ENCODE data around the gene KCTD14.
"Not testable (repeated sequence)": the region's sequence is repeated elsewhere in the genome, so short reads cannot be mapped to it uniquely, and the experiment has no call there.

Gene KCTD14

DNA sequence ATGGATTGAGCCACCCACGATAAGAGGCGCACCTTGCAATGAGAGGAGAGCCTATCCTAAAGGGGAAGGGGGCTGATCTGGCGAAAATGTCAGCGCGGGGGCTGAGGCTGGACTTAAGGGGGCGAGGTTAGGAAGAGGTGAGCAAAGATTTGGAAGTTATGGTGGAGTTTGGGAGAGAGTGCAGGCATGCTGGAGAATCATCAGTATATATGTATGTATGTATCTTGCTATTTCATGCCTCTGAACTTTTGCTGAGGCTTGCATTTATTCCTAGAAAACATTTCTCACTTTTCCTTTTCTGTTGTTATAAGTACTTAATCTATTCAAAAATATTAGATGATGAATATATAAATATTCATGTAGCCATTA, 23.4 kb upstream of the KCTD14 start:
- Histone ChIP-seq H3K9me3 (ENCODE audit: control insufficient read depth, low read length) (no peaks in the 10 kb centered on the region), H3K36me3 (ENCODE audit: control insufficient read depth, insufficient read depth, low read length) (no peaks in the 10 kb centered on the region), H3K4me1 (ENCODE audit: control insufficient read depth, insufficient read depth, low read length) (peaks cover 6% of the 10 kb centered on the region), H3K27ac (ENCODE audit: insufficient read depth, low read depth, low read length, poor library complexity, severe bottlenecking) (no peak overlapping the region), H3K27me3 (ENCODE audit: control insufficient read depth, insufficient read depth, low read length, poor library complexity, severe bottlenecking) (peaks cover 5% of the 10 kb centered on the region), H3K4me3 (ENCODE audit: insufficient read depth, low read depth, low read length) (no peak overlapping the region)
- WGBS, 2 experiments = 19 to 22% methylated on average over 6 of the region's 6 CpGs

DNA sequence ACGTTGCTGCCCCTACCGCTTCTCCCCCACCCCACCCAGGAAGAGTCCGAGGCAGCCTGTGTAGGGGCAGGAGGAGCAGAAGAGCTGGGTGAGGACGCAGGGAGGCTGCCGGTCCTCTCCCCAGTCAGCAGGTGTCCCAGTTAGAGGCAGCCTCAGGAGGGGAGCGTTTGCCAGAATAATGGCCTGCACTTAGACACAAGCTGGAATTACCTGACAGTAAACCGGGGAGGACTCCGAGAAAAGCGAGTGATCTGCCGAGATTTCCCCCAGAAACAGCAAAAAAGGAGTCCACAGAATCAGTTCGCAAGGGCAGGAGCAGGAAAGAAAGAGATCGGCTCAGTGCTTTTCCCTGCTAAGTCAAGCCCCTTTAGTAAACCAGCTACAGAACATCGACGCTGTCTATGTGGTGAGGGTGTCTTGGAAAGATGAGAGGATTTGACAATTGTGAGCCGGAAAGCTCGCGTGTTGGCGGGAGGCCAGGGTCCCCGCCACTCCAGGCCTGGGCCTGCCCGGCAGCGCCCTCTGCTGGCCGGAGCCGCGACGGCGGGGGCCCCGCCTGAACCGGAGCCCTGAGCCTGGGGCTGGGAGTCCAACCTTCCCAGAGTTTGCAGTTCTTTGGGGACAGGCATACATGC, 22.9 kb upstream of the KCTD14 start:
- H3K4me1 ChIP-seq (ENCODE audit: control insufficient read depth, insufficient read depth, low read length) = peaks cover 6% of the 10 kb centered on the region
- no peaks in the 10 kb centered on the region for H3K9me3 ChIP-seq (ENCODE audit: control insufficient read depth, low read length)
- no peaks in the 10 kb centered on the region for H3K36me3 ChIP-seq (ENCODE audit: control insufficient read depth, insufficient read depth, low read length)
- peaks cover 5% of the 10 kb centered on the region for H3K27me3 ChIP-seq (ENCODE audit: control insufficient read depth, insufficient read depth, low read length, poor library complexity, severe bottlenecking)
- peak overlapping the region; percentile 24 for H3K4me3 ChIP-seq (ENCODE audit: insufficient read depth, low read depth, low read length)
- 23% methylated on average over 28 of the region's 28 CpGs for WGBS, 2 experiments
- H3K27ac ChIP-seq (ENCODE audit: insufficient read depth, low read depth, low read length, poor library complexity, severe bottlenecking) = no peak overlapping the region

- H3K4me3 ChIP-seq (ENCODE audit: insufficient read depth, low read depth, low read length) = no peak overlapping the region
- no peaks in the 10 kb centered on the region for H3K9me3 ChIP-seq (ENCODE audit: control insufficient read depth, low read length)
- WGBS, 2 experiments = 95 to 96% methylated on average over 5 of the region's 5 CpGs
- H3K4me1 ChIP-seq (ENCODE audit: control insufficient read depth, insufficient read depth, low read length) = peaks cover 6% of the 10 kb centered on the region
- H3K36me3 ChIP-seq (ENCODE audit: control insufficient read depth, insufficient read depth, low read length) = no peaks in the 10 kb centered on the region
- H3K27me3 ChIP-seq (ENCODE audit: control insufficient read depth, insufficient read depth, low read length, poor library complexity, severe bottlenecking) = peaks cover 5% of the 10 kb centered on the region
- no peak overlapping the region for H3K27ac ChIP-seq (ENCODE audit: insufficient read depth, low read depth, low read length, poor library complexity, severe bottlenecking)
These were observed 21.6 kb upstream of the KCTD14 start for GRCh38 chr11:78044706-78045105.

- 95% methylated on average over 14 of the region's 14 CpGs for WGBS, 2 experiments
- H3K36me3 ChIP-seq (ENCODE audit: control insufficient read depth, insufficient read depth, low read length) = no peaks in the 10 kb centered on the region
- H3K27ac ChIP-seq (ENCODE audit: insufficient read depth, low read depth, low read length, poor library complexity, severe bottlenecking) = no peak overlapping the region
- no peak overlapping the region for H3K4me3 ChIP-seq (ENCODE audit: insufficient read depth, low read depth, low read length)
- peaks cover 5% of the 10 kb centered on the region for H3K27me3 ChIP-seq (ENCODE audit: control insufficient read depth, insufficient read depth, low read length, poor library complexity, severe bottlenecking)
- no peaks in the 10 kb centered on the region for H3K9me3 ChIP-seq (ENCODE audit: control insufficient read depth, low read length)
- H3K4me1 ChIP-seq (ENCODE audit: control insufficient read depth, insufficient read depth, low read length) = peaks cover 6% of the 10 kb centered on the region
These were observed 18.9 kb upstream of the KCTD14 start for GRCh38 chr11:78041843-78042440.

- not testable (repeated sequence) for H3K9me3 ChIP-seq (ENCODE audit: control insufficient read depth, low read length); H3K4me3 ChIP-seq (ENCODE audit: insufficient read depth, low read depth, low read length); H3K27ac ChIP-seq (ENCODE audit: insufficient read depth, low read depth, low read length, poor library complexity, severe bottlenecking); H3K4me1 ChIP-seq (ENCODE audit: control insufficient read depth, insufficient read depth, low read length); H3K36me3 ChIP-seq (ENCODE audit: control insufficient read depth, insufficient read depth, low read length); H3K27me3 ChIP-seq (ENCODE audit: control insufficient read depth, insufficient read depth, low read length, poor library complexity, severe bottlenecking)
- WGBS, 2 experiments = 88 to 92% methylated on average over 8 of the region's 8 CpGs
These were observed 18.3 kb upstream of the KCTD14 start for GRCh38 chr11:78041380-78041719.

GRCh38 chr11:78040691-78041379, 17.8 kb upstream of the KCTD14 start:
- Histone ChIP-seq H3K4me3 (ENCODE audit: insufficient read depth, low read depth, low read length) (no peak overlapping the region), H3K36me3 (ENCODE audit: control insufficient read depth, insufficient read depth, low read length) (no peaks in the 10 kb centered on the region), H3K27me3 (ENCODE audit: control insufficient read depth, insufficient read depth, low read length, poor library complexity, severe bottlenecking) (peaks cover 2% of the 10 kb centered on the region), H3K27ac (ENCODE audit: insufficient read depth, low read depth, low read length, poor library complexity, severe bottlenecking) (no peak overlapping the region), H3K4me1 (ENCODE audit: control insufficient read depth, insufficient read depth, low read length) (peaks cover 3% of the 10 kb centered on the region), H3K9me3 (ENCODE audit: control insufficient read depth, low read length) (no peaks in the 10 kb centered on the region)
- 87 to 90% methylated on average over 15 of the region's 15 CpGs for WGBS, 2 experiments

GRCh38 chr11:78039919-78040671, 17.0 kb upstream of the KCTD14 start:
- Histone ChIP-seq H3K36me3 (ENCODE audit: control insufficient read depth, insufficient read depth, low read length) (no peaks in the 10 kb centered on the region), H3K4me1 (ENCODE audit: control insufficient read depth, insufficient read depth, low read length) (no peaks in the 10 kb centered on the region), H3K9me3 (ENCODE audit: control insufficient read depth, low read length) (no peaks in the 10 kb centered on the region), H3K27me3 (ENCODE audit: control insufficient read depth, insufficient read depth, low read length, poor library complexity, severe bottlenecking) (no peaks in the 10 kb centered on the region), H3K4me3 (ENCODE audit: insufficient read depth, low read depth, low read length) (no peak overlapping the region), H3K27ac (ENCODE audit: insufficient read depth, low read depth, low read length, poor library complexity, severe bottlenecking) (no peak overlapping the region)
- WGBS, 2 experiments = 79 to 81% methylated on average over 7 of the region's 7 CpGs

GRCh38 chr11:78039391-78039918, 16.4 kb upstream of the KCTD14 start:
- no peak overlapping the region for H3K27ac ChIP-seq (ENCODE audit: insufficient read depth, low read depth, low read length, poor library complexity, severe bottlenecking)
- no peaks in the 10 kb centered on the region for H3K9me3 ChIP-seq (ENCODE audit: control insufficient read depth, low read length)
- H3K4me3 ChIP-seq (ENCODE audit: insufficient read depth, low read depth, low read length) = no peak overlapping the region
- H3K4me1 ChIP-seq (ENCODE audit: control insufficient read depth, insufficient read depth, low read length) = no peaks in the 10 kb centered on the region
- H3K27me3 ChIP-seq (ENCODE audit: control insufficient read depth, insufficient read depth, low read length, poor library complexity, severe bottlenecking) = no peaks in the 10 kb centered on the region
- H3K36me3 ChIP-seq (ENCODE audit: control insufficient read depth, insufficient read depth, low read length) = no peaks in the 10 kb centered on the region
- WGBS, 2 experiments = 98% methylated on average over 2 of the region's 4 CpGs

DNA sequence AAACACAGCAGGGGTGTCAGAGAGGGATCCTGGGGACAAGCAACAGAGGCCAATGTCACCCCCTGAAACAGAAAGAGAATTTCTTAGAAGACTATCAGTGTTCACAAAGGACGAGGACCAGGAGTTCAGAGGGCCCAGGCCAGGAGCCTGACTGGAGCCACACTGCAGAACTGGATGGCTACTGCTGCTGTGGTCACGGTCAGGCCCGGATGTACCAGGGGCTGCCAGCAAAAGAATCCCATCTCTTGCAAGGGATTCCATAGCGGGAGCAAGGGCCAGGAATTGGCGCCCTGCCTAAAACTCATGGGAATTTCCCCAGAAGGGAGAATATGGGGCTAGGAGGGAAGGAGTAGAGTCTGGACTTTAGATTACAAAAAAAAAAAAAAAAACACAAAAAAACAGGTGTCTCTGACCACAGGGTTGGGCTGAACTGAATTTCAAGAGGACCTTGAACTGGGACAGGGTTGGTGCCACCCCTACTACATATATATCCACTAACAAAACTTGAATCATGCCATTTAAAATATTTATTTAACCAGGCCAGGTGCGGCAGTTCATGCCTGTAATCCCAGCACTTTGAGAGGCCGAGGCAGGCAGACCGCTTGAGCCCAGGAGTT, 15.7 kb upstream of the KCTD14 start:
- Histone ChIP-seq H3K4me3 (ENCODE audit: insufficient read depth, low read depth, low read length) (no peak overlapping the region), H3K36me3 (ENCODE audit: control insufficient read depth, insufficient read depth, low read length) (no peaks in the 10 kb centered on the region), H3K27me3 (ENCODE audit: control insufficient read depth, insufficient read depth, low read length, poor library complexity, severe bottlenecking) (no peaks in the 10 kb centered on the region), H3K9me3 (ENCODE audit: control insufficient read depth, low read length) (no peaks in the 10 kb centered on the region), H3K27ac (ENCODE audit: insufficient read depth, low read depth, low read length, poor library complexity, severe bottlenecking) (no peak overlapping the region), H3K4me1 (ENCODE audit: control insufficient read depth, insufficient read depth, low read length) (no peaks in the 10 kb centered on the region)
- WGBS, 2 experiments = 95 to 97% methylated on average over 8 of the region's 8 CpGs

All from ectodermal cell (in vitro differentiated cells).